IPS-NIHi11 (cell line): ENCODE results near the gene SMIM43.
A peak's percentile ranks its signal among the peaks of the same experiment; 100 is the strongest.
"Not testable (repeated sequence)": the region's sequence is repeated elsewhere in the genome, so short reads cannot be mapped to it uniquely, and the experiment has no call there.

Source experiments
- DNase-seq: peaks from one replicate; pipeline ENCODE4 v3.0.0; 2012; ENCODE audit warnings: mixed read lengths, low spot score

The SMIM43 gene

GRCh38 chr4:121736735-121737351 is 28.1 kb downstream of the SMIM43 start:
- peak; percentile 52 for DNase-seq

DNA sequence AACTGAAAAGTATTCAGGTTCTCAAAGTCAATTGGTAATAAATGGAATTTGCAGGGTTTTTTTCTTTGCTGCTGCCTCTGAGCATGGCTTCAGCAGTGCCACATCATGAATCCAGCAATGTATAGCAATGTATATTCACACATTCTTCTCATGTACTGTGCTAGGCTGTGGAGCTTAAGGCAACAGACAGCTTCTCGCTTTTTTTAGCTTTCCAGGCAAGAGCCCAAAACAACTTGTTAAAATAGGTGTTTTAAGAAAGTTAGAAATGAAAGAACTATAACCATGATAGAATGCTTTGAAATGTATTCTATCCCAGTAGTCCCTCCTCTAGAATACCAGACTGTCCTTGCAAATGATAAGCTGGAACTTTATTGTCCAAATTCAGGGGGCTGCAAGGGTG is 30.4 kb downstream of the SMIM43 start:
- no peak for DNase-seq

- DNase-seq = no peak
Observed at GRCh38 chr4:121733942-121734341, 31.0 kb downstream of the SMIM43 start.

- not testable (repeated sequence) for DNase-seq
Observed at GRCh38 chr4:121729753-121730152, 35.2 kb downstream of the SMIM43 start.

- no peak for DNase-seq
Observed at GRCh38 chr4:121728798-121729226, 36.2 kb downstream of the SMIM43 start.

DNA sequence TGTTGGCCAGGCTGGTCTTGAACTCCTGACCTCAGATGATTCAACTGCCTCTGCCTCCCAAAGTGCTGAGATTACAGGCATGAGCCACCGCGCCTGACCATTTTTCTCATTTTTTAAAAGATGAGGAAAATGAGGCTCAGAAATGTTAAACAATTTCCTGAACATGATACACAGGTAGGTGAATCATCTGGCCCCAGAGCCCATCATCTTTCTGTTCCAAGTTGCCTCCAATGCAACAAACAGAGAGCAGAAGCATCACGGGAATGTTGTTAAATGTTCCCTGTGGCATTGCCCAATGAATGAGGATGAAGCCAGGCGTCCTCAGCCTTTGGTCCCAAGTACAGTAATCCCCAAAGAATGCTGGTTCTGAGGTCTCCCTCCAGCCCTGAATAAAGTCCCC is 36.9 kb downstream of the SMIM43 start:
- DNase-seq = no peak

- peak; percentile 57 for DNase-seq
Observed at GRCh38 chr4:121726642-121727268, 38.2 kb downstream of the SMIM43 start.

DNA sequence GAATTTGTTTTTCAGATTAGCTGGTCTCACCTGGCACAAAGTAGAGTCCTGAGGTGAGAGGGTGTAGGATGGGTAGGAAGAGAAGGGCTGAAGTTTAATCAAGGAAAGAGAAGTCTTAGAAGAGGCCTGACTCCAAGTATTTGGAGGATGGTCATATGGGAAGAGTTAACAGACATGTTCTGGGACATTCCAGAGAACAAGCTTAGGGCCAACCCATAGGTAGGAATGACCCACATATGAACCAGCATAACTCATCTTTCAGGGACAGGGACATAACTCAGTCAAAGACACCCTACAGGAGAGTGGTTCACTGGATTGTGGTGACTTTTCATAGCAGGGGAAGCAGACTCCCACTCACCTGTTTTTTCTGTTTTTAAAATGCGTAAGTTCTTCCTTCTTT is 40.3 kb downstream of the SMIM43 start:
- no peak for DNase-seq

DNA sequence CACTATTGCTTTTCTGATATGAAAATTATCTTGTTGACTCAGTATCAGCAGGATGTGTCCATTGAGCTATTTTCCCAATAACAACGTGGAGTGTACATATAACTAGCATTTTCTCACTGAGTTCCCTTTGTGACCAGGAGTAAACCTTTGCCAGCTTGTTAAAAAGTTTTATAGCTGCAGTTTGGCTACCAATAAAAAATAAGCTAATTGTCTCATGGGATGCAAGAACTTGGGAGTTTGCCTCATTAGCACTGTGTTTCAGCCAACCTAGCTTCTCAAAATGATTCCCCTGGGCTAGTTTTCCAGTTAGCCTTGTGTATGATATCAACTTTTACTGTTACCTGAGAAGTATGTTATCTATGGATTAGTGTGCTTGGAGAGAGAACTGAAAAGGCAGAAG is 43.3 kb downstream of the SMIM43 start:
- DNase-seq = no peak

DNA sequence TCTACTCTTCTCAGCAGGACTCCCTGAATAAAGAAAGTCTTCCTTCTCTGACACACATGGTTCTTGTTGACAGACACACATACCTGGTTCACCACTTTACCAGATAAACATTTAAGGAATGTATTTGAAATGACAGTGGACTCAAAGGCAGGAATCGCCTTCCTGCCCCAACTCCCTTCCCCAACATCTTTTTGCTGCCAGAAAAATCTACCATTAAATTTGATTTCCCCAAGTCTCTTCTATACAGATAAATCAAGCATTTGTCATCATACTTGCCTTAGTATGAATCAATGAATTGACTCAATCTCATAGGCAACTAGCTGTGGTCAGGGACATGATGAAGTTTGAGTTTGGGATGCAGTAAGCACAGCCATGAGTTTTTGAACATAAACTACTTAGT is 44.9 kb downstream of the SMIM43 start:
- DNase-seq = no peak

DNA sequence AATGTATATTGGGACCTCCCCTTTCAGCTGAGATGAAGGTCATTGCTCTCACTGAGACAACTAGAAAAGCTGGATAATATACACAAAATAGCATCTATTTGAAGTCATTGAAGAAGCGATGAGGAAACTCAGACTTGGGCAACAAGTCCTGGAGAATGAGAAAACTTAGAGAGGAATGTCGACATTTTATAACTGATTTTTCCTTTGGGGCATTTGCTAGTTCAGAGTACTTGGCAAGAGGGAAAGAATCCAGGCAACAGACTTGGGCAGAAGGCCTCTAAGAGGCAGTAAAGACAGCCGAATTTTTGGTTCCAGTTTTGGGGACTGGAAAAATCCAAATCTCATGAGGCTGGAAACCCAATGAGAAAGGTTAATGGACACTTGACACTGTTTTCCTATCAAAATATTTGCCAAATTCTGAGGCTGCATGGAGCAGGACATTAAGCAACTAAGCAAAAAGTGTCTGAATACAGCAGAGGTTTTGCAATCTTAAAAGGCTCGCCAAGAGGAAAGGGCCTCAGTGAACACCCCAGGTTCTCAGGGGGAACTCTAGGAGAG is 47.2 kb downstream of the SMIM43 start:
- DNase-seq = no peak

DNA sequence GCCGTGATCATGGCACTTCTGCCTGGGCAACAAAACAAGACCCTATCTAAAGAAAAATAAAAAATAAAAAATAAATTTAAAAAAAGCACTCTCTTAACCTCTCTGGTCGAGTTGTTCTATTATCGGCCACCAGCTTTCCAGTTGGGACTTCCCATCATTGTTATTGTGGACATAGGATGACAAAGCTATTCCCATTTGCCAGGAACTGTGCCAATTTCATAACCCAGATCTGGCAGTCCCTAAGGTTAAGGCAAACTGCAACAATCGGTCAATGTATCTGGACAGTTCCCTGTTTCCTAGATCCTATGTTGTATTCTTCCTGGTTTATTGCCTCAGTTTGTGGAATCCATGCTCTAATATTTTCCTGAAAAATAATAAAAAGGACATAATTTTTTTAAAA is 50.4 kb downstream of the SMIM43 start:
- no peak for DNase-seq

- DNase-seq = no peak
Observed at GRCh38 chr4:121712783-121713182, 52.2 kb downstream of the SMIM43 start.

GRCh38 chr4:121712001-121712651 is 52.8 kb downstream of the SMIM43 start:
- no peak for DNase-seq

GRCh38 chr4:121711263-121712000 is 53.5 kb downstream of the SMIM43 start:
- peak; percentile 86 for DNase-seq

- no peak for DNase-seq
Observed at GRCh38 chr4:121709766-121710405, 55.1 kb downstream of the SMIM43 start.
